Measurements from ENCODE around the gene AKR1B1.
"Not testable (repeated sequence)": the region's sequence is repeated elsewhere in the genome, so short reads cannot be mapped to it uniquely, and the experiment has no call there.

Gene AKR1B1

DNA sequence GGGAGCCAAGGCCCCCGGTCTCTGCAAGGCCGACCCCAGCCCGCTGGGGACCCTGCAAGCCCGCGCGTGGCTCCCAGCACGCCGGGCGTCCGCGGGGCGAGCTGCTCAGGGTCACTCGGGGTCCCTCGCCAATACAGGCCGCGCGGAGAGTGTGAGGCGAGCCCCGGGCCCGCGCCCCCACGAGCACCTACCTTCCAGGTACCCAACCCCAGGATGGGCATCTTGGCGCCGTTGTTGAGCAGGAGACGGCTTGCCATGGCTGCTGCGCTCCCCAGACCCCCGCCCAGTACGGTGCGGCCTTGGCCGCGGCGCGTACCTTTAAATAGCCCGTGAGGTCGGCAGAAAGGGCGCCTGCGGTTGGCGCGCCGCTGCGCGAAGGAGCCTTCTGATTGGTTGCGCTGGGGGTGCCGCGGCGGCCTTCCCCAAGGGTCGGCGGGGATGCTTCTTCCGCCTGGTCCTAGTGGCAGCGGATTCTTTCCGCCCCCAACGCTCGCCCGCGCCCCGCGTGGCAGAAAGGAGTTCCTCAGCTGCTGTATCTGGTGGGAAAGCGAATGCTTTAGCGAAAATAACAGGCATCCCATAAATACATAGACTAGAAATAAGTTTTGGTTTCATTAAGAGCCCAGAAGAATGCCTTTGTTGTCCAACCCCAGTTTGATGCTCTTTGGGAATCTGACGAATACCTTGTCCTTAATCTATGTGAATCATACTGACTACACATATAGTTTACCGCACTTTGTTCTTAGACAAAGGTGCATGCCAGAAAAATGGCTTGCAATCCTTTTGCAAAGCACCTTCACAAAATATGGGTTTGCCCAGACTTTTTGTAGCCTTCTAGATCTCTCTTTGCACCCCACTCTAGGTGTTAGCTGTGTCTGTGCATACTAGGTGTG lies at the start of gene AKR1B1:
Gene AKR1B1, minus strand, starts transcription at position 295 of the 893 bp plus-strand sequence. Its CDS starts 38 bp downstream, at position 257.
- DNase-seq: peak; percentile 83 to 87

DNA sequence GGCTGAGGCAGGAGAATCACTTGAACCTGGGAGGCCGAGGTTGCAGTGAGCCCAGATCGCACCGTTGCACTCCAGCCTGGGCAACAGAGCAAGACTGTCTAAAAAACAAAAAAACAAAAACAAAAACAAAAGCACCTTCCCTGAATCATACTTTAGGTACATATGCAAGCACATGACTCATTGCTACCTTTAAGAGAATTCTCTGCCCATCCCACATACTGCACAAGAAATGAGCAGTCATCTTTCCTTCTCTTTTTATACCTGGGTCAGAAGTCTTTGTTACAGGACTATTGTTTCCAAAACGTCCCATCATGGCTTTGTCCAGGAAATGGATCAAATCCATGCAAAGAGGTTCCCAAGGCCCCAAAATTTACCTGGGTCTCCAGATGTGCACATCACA lies 47.0 kb upstream of the AKR1B1 start:
- no peak for DNase-seq

DNA sequence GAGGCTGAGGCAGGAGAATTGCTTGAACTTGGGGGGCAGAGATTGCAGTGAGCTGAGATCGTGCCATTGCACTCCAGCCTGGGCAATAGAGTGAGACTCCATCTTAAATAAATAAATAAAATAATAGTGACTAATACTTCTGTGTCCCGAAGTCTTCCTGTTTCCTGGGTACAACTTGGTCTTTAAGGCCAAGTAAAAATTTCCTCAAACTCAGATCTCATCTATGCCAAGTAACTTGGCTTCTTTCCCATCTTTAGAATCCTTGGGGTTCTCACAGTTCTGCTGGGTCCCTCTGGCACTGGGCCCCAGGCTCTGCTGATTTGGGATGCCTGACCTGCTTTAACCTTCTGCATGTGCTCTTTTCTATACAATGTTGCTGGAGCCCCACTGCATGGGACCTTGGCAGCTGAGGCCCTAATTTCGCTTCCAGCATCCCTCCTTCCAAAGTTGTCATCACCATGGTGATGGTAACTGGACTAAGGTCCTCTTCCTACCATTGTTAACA lies 45.8 kb upstream of the AKR1B1 start:
- DNase-seq: no peak

DNA sequence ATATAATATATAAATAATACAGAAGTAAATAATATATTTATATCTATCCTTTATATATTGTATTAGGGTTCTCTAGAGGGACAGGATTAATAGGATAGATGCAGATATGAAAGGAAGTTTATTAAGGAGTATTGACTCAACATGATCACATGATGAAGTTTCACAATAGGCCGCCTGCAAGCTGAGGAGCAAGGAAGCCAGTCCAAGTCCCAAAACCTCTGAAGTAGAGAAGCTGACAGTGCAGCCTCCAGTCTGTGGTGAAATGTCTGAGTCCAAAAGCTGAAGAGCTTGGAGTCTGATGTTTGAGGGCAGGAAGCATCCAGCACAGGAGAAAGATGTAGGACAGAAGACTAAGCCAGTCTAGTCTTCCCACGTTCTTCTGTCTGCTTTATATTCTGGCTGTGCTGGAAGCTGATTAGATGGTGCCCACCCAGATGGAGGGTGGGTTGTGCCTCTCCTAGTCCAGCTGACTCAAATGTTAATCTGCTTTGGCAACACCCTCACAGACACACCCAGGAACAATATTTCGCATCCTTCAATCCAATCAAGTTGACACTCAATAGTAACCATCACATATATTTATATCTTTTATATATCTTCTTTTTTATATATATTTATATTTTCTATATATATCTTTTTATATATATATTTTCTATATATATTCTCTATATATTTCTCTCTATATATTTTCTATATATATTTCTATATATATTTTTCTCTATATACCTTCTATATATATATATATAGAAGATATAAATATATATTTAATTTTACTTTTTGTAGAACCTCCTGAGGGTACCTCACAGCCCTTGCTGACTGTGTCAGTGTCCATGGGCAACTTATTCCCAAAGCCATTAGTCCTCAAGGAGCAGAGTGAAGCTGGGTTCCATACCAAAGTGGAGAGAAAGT lies 43.8 kb upstream of the AKR1B1 start:
- DNase-seq: no peak

DNA sequence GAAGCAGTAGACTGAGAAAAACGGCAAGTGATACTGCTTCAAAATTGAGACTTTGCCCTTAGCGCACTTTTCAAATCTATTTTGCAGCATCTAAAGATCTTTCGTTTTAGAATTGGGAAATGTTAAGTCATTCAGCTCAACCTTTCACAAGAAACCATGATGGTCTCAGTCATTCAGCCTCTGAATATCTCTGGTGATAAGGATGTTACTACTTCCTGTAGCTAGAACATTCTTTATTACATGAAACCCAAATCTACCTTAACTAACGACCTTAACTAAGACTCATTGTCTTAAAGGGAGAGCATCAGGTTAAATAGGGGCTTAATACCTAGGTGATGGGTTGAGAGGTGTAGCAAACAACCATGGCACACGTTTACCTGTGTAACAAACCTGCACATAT lies 42.1 kb upstream of the AKR1B1 start:
- DNase-seq: no peak

DNA sequence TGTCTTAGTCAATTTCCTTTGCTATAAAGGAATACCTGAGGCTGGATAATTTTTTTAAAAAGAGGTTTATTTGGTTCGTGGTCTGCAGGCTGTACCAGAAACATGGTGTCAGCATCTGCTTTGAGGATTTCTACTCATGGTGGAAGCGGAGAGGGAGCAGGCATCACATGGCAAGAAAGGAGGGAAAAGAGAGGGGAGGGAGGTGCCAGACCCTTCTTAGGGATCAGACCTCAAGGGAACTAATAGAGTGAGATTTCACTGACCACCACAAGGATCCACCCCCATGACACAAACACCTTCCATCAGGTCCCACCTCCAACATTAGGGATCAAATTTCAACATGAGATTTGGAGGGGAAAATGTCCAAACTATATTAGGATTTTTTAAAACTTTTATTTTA lies 41.5 kb upstream of the AKR1B1 start:
- no peak for DNase-seq

DNA sequence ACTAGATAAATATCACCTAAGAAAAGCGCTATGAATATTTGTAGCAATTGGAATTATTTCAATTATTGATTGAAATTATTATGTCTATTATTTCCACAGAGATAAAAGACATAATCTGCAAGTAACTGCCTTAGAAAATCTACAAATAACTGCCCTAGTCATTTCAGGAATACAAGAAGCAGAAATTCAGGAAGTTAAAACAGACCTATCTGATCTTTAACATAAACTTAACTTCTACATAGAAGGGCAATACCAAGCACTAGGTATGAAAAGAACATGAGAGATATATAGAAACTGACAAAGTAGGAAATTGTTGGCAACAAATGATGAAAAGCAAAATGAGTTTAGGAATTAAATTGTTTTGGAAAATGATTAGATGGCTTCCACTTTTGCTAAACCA lies 36.6 kb upstream of the AKR1B1 start:
- DNase-seq: no peak

DNA sequence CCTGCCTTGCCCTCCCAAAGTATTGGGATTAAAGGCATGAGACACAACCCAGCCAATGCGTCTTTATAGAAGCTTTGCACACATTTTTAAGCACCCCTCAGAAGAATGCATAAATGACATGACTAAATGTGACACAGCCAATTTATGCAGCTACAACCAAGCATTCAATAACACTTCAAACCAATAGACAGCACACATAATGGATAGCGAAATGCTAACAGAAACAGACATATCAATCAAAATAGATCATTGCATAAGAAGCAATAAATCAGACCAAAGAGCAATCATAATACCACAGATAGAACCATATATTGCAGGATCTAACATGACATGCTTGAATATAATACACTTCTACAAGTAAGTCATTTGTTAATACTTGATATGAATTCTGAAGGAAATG lies 34.2 kb upstream of the AKR1B1 start:
- DNase-seq: no peak

DNA sequence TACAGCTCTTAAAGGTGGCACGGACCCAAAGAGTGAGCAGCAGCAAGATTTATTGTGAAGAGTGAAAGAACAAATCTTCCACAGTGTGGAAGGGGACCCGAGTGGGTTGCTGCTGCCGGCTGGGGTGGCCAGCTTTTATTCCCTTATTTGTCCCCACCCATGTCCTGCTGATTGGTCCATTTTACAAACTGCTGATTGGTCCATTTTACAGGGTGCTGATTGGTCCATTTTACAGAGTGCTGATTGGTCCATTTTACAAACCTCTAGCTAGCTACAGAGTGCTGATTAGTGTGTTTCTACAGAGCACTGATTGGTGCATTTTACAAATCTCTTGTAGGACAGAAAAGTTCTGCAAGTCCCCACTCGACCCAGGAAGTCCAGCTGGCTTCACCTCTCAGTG lies 28.8 kb upstream of the AKR1B1 start:
- DNase-seq: not testable (repeated sequence)

DNA sequence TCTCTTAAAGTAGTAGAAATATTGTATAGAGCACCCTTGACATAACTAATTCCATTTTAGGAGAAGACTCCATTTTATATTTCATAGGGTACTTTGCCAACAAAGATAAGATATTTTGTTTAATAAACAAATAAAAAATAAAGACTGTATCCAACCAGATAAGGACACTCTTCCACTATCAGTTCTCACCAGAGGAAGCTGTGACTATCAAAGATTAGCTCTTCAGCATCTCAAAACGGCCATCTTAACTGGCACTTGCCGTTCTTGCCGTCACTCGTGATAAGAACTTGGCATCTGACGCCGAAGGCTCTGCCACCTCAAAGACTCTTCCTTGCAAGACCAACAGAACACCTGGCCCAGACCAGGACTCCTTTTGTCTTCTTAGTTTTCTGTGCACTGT lies 26.3 kb upstream of the AKR1B1 start:
- no peak for DNase-seq

DNA sequence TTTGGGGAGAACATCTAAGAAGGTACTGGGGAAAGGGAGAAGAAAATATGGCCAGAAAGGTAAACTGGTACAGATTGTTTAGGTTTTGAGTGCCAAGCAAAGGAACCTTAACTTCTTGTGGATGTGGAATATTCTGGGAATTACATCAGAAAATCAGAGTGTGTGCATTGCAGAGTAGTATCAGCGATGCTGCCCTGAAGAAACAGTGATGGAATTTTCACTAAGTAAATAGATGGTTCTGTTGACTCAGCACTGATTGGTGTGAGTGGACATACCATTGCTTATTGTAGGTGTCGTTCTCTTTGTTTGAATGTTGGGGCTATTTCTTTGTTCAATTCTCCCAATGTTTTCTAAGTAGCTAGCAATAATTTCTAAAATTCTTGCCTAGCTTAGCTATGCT lies 24.4 kb upstream of the AKR1B1 start:
- DNase-seq: no peak

DNA sequence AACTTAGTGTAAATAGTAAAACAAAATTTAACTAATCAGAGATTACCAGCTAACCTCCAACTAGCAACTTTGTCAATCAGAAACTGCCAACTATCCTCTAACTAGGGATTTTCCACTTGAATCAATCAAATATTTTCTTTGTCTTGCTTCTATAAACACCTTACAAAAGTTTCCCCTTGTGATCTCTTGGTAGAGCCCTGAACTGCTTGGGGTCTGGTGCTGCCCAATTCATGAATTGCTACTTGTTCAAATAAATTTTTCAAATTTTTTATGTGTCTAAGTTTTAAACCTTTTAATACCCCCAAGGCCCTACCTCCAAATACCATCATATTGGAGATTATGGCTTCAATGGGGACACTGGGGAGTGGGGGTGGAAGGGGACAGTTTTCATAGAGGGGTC lies 24.0 kb upstream of the AKR1B1 start:
- no peak for DNase-seq

DNA sequence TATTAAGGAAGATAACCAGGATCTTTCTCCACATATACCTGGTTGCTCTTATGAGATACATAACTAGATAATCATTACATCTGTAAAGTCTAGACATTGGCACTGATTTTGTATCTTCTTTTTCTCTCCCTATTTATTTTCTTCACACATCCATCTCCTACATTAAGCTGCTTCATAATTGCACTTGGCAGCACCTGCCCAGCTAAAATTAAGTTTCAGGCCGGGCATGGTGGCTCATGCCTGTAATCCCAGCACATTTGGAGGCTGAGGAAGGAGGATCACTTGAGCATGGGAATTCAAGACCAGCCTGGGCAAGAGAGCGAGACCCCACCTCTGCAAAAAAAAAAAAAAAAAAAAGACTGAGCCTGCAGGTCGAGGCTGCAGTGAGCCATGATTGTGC lies 22.3 kb upstream of the AKR1B1 start:
- DNase-seq: no peak

DNA sequence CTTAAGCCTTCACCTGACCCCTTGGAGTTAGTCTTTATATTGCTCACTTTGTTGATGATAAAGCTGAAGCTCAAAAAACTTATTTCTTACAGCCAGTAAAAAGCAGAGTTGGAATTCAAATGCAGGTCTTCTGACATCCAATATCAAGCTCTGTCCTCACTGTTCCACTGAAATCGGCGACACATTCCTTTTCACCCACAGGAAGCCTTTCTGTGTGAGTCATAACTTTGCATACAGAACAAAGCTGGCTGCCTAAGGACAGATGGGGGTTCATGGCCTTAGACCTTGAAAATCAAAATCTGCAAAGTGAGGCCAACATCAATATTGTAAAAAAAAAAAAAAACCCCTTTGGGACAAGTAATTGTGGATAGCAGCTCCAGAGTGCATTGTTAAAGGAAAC lies 21.8 kb upstream of the AKR1B1 start:
- DNase-seq: no peak

DNA sequence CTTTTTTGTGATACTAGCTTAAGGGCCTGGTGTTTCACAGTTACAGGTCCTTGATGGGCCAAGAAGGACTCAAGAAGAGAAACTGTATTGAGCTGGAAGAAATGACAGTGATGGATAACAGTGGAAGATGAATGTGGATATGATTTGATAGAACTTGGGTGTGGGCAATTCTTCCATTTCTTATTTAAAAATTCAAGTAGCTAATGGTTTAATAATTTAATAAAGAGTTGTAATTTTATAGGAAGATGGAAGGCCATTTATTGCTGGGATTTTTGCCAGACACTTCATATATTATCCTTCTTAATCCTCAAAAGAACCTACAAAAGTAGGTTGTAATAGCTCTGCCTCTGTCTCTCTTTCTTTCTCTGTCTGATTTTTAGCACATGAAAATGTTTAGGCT lies 21.3 kb upstream of the AKR1B1 start:
- no peak for DNase-seq

DNA sequence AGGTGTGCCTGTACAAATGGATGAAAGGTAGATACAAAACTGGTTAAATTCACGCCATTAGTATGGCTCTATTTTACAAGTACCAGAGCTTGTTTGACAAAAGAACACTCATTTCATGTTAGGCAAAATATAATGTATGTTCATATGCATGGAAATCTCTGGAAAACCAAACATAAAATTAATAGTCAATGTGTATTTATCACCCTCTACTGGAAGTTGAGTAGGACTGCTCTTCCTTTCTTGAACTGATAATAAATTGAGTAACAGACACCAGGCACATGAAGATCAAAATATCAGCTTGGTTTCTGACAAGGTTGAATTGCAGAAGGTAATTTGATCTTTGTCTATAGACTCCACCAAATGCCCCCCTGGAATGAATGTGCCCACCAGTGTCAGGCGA lies 19.8 kb upstream of the AKR1B1 start:
- DNase-seq: no peak

DNA sequence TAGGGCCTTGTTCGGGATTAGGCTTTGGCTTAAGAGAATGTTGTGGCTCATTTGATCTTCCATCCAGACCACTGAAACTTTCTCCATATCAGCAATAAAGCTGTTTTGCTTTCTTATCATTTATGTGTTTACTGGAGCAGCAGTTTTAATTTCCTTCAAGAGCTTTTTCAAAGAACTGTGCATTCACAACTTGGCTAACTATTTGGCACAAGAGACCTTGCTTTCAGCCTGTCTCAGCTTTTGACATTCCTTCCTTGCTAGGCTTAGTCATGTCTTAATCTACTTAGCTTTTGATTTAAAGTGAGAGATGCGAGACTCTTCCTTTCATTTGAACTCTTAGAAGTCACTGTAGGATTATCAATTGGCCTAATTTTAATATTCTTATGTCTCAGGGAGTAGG lies 19.1 kb upstream of the AKR1B1 start:
- DNase-seq: no peak

DNA sequence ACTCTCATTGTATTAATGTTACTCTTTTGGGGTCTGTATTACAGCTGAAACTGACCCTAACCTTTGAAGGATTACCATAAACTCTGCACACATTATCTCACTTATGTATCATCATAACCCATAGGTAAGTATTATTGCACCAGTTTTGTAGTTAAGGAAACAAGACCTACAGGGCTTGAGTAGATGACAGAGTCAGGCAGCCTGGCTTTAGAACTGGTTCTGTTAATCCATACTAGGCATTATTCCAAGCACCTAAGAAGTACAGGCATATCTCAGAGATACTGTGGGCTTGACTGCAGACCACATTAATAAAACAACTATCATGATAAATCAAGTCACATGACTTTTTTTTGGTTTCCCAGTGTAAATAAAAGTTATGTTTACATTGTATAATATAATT lies 17.1 kb upstream of the AKR1B1 start:
- DNase-seq: no peak

DNA sequence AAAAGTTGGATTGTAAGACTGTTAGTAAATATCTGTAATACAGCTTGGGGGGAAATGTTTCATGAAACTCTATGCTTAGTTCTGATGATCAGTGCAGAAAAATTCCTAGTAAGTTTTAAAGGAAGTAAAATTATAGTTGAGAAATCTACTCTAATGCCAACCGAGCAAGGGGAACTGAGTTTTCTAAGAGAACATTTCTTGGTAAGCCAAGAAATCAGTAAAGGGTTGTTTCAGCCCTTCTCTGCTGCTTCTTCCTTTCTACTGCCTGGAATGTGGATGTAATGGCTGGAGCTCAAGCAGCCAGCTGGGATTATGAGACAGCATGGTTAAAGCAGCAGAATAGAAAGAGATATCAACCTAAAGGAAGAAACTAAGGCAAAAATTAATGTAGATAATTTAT lies 15.9 kb upstream of the AKR1B1 start:
- DNase-seq: no peak

DNA sequence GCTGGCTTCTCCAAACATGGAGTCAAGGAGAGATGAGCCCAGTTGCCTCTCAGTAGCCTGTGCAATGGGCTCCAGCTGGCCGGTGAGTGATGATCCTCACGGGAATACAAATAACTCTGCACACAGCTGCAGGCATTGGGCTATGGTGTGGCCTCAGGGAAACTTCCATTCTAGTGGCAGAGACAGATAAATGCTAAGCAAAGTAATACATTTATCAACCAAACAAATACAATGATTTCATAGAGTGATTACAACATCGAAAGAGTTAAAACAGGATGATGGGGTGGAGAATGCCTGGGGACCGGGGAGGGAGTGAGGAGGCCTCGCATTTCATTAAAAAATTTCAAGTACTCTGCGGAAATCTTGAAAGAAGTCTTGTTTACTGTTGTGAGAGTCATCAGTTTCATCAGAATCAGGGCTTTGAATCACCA lies 15.0 kb upstream of the AKR1B1 start:
- DNase-seq: no peak

DNA sequence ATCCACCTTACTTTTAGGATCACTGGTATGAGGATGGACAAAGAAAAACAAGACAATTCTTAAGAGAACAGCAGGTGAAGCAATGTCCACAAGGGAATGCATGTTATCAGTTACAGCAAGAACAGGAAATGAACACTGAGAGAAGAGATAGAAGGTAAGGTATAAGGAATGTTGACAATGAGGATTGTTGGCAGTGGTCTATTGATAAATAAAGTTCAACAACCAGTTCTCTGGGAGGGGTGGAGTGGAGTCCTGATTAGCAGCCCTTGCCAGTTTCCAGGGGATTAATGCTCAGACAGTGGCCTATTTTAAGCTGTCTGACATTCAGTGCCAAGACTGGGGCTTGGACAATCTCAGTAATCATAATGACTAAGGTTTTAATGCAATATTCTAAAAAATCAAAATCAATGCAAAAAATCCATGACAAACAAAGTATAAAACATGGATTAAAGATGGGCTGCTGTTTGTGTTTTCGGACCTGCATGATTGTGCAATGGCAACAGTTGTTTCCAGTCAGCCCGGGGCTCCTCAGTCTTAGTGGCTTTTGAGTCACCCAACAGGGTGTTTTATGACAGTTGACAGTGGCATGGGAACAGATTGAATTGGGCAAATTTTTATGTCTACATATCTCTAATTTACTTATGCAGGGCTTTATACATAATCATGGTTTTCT lies 13.8 kb upstream of the AKR1B1 start:
- DNase-seq: no peak

DNA sequence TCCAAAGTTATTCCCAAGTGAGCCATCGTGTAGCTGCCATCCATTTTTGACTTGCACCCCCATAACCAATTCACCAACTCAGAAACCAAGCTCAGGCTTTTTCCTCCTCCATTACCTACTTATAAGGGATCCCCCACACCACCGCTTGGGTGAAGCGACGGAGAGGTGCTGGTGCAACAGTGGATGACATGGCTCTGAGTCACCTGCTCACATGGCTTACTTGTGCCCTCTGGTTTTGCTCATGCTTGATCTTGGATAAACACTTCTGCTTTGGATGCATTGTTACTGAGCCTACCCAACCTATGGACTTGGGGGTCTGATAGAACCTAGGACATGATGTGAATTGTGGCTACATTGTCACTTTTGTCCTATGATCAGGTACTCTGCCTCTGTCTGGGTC lies 12.0 kb upstream of the AKR1B1 start:
- DNase-seq: no peak

DNA sequence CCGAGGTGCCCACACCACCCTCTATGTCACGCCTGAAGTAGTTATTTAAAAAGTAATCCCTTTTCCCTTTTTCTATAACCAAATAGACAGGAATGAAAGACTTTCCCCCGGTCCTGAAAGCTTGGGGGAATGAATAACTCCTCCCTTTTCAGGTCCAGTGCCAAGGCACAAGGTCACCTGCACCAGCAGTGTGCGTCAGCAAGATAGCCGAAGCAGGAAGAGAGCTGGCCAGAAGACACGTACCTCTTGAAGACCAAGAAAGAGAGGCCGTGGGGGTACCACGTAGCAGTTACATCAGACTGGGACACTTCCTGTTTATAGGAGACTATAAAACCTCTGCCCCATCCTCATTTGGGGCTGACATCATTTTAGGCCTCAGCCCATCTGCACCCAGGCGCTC lies 10.7 kb upstream of the AKR1B1 start:
- no peak for DNase-seq
